ENCODE data around the gene LRRC32.

DNA sequence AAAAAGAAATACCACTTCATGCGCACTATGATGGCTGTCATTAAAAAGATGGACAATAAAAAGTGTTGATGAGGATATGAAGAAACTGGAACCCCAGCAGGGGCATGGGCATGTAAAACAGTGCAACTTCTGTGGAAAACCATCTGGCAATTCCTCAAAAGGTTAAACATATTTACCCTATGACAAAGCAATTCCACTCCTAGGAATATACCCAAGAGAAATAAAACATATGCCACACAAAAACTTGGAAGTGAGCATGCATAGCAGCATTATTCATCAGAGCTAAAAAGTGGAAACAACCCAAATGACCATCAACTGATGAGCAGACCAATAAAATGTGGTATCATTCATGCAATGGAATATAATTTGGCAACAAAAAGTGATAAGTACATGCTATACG lies 50.1 kb downstream of the LRRC32 start:
- TF ChIP-seq MAZ (IDR thresholded peaks at IDR 0.05; ENCODE audit: borderline replicate concordance, low read depth, low read length): no peak
- no peak for TF ChIP-seq CTCF (conservative IDR thresholded peaks at IDR 0.05; ENCODE audit: low read depth, low read length)
- TF ChIP-seq POLR2A (IDR thresholded peaks at IDR 0.05; ENCODE audit: low read depth, low read length): no peak
- TF ChIP-seq, protein P1, sequence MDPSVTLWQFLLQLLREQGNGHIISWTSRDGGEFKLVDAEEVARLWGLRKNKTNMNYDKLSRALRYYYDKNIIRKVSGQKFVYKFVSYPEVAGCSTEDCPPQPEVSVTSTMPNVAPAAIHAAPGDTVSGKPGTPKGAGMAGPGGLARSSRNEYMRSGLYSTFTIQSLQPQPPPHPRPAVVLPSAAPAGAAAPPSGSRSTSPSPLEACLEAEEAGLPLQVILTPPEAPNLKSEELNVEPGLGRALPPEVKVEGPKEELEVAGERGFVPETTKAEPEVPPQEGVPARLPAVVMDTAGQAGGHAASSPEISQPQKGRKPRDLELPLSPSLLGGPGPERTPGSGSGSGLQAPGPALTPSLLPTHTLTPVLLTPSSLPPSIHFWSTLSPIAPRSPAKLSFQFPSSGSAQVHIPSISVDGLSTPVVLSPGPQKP (IDR thresholded peaks at IDR 0.05; ENCODE audit: borderline replicate concordance, low read depth, low read length): no peak
- TF ChIP-seq RFX5 (IDR thresholded peaks at IDR 0.05; ENCODE audit: low read depth, low read length): no peak
- TF ChIP-seq BHLHE40 (IDR thresholded peaks at IDR 0.05; ENCODE audit: low read depth, low read length): no peak

Measured in IMR-90 (cell line).